Omental fat pad (tissue), 4 donors: ENCODE measurements around the gene PTPRB. TPM values are rescaled to one million over a fixed set of nuclear protein-coding genes. Genes with fewer than 3 reads are reported as not detected.
A peak's percentile ranks its signal among the peaks of the same experiment; 100 is the strongest.

ENCODE experiments used
- ATAC-seq: fragments of 150-250 bp; one replicate; pipeline ENCODE4 v1.9.1; 2016; ENCODE audit warnings: mild to moderate bottlenecking, moderate library complexity; ENCODE audit not compliant: low FRiP score
- DNase-seq: peaks from one replicate; pipeline ENCODE4 v3.0.0-alpha.2; 2019; ENCODE audit warnings: low spot score
- total RNA-seq, 4 donors: library from RNA; depleted of rRNA; stranded (reverse); fragments of >200 nt; gene quantifications; one replicate each; pipeline ENCODE4 v1.1.0, GENCODE V29; 2016
- TF ChIP-seq, protein P1 (sequence below), 3 donors: fragments of 450-650 bp; IDR thresholded peaks; one replicate each; pipeline ENCODE4 v1.5.1; 2016 to 2017; ENCODE audit warnings: antibody characterized with exemption in 3 of 3, mild to moderate bottlenecking in 3 of 3, moderate library complexity in 2 of 3

Gene PTPRB
- total RNA-seq, 4 donors from 2014 or later: 14.8 to 165 (median 55.6) TPM

DNA sequence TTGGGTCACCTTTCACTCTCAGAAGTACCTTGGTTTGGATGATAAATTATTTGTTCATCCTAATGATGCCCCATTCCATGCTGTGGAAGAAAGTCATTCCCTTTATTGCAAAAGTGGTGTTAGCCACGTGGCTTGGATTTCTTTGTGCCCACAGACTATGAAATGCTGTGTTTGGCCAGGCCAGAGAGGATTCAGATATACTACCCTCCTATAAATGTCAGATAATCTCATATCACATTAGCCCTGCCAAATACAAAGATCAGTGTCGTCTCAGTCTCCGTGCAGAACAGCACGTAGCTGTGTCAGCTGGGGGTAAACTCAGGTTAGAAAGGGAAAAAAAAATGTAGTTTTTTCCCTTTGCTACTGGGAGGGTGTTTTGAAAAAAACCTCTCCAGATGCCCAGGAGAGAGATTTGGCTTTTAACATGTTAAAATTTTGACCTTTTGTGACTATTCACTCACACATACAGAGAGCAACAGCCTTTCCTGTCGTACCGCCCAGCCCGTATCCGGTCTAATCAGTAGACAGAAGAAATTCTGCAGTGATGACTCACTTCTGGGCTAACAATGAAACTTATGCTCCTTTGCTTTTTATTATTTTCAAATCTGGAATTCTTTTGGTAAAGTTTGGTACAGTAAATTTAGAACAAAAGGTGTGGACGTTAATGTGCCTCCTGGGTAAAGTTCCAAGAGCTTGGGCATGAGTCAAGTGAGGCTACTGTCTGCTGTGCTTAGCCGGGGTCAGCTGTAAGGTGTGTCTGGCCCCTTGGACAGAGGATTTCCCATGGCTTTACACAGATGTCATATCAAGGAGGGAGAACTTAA lies 8.5 kb upstream of the PTPRB start:
- TF ChIP-seq, protein P1, sequence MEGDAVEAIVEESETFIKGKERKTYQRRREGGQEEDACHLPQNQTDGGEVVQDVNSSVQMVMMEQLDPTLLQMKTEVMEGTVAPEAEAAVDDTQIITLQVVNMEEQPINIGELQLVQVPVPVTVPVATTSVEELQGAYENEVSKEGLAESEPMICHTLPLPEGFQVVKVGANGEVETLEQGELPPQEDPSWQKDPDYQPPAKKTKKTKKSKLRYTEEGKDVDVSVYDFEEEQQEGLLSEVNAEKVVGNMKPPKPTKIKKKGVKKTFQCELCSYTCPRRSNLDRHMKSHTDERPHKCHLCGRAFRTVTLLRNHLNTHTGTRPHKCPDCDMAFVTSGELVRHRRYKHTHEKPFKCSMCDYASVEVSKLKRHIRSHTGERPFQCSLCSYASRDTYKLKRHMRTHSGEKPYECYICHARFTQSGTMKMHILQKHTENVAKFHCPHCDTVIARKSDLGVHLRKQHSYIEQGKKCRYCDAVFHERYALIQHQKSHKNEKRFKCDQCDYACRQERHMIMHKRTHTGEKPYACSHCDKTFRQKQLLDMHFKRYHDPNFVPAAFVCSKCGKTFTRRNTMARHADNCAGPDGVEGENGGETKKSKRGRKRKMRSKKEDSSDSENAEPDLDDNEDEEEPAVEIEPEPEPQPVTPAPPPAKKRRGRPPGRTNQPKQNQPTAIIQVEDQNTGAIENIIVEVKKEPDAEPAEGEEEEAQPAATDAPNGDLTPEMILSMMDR (IDR thresholded peaks at IDR 0.05): no peak
- no peak for DNase-seq
- peak; percentile 82 for ATAC-seq

DNA sequence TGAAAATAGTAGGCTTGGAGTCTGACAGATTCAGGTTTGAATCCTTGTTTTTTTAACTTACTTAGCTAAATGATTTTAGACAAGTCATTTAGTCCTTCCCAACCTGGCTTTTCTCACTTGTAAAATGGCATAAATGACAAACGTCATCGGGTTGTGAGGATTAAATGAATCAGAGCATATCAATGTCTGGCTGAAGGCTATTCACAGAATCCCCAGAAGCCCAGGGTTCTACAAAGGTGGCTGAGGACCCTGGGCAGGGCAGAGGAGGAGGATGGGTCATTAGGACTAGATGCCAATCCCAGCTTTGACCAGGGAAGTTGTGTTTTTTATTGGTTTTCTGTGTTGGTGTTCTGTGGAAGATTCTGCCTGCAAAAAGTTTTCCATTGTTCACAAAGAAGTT lies 7.6 kb upstream of the PTPRB start:
- TF ChIP-seq, protein P1 (IDR thresholded peaks at IDR 0.05): no peak
- DNase-seq: no peak
- ATAC-seq: no peak

DNA sequence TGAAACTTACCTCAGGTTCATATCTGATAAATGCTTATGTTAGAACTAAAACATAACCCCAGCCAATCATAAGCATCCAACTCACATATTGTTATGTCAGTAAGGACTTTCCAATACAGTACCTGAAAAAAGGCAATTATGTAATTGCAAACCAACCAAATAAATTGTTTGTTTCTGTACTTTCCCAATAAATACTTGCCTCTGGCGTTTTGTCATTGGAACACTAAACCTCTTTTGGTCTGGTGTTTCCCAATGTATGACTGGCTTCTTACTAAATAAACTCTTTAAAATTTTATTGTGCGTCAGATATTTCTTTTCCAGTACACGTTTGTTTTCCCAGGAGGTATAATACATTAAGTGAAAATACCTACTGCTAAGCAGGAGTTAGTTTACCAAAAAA lies 6.7 kb upstream of the PTPRB start:
- no peak for ATAC-seq
- TF ChIP-seq, protein P1 (IDR thresholded peaks at IDR 0.05): no peak

DNA sequence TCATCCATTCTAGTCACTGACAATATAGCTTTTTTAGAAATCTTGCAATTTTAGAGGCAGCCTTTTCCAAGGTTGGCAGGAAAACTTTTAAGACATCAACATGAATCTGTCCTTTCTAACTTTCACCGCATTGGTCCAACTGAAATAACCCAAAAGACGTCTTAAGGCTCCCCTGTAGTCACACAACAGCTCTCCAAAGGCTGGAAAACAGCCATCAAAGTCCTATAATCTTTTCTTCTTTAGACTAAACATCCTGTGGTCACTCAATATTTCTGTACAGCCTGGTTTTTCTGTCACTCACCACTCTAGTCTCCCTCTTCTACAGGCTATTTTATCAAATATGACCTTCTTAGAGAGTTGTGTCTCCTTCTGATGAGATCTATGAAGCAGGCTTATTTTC lies 4.5 kb upstream of the PTPRB start:
- ATAC-seq (no peak), DNase-seq (no peak)
- TF ChIP-seq, protein P1 (IDR thresholded peaks at IDR 0.05): no peak

More for the DNA sequence above, 6.7 kb upstream of the PTPRB start:
- no peak for DNase-seq

DNA sequence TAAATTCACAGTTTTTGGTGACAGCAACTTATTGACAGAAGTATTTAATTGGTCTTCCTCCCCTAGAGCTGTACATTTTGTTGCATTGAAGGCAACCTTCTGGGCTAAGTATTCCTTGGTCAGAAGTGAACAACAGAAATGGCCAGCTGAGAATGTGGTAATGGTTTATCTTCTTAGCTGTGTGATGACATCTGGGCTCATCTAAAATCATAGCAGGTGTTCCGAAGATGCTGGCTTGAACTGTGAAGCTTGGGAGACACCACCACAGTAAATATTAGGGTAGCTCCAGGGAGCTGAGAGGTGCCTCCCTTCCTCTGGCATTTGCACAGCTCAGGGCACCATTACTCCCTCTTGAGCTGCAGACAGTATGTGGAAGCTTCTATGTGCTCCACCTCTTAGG lies 3.7 kb upstream of the PTPRB start:
- TF ChIP-seq, protein P1 (IDR thresholded peaks at IDR 0.05): no peak
- no peak for DNase-seq
- ATAC-seq: no peak

DNA sequence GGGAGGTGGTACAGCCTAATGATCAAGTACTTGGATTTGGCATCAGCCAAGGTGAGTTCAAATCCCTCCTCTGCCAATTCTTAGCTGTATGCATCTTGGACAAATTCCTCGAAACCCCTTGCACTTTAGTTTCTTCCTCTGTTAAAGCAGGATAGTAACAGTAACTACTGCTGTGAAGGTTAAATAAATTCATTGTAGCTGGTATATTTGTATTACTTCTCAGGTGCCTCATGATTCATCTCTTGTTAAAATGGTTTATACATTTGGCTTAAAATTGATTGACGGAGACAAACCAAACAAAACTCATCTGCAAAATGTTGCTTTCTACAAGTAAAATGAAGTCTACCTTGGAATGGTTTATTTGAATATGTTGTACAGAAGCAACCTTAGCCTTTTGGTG lies 2.3 kb upstream of the PTPRB start:
- TF ChIP-seq, protein P1 (IDR thresholded peaks at IDR 0.05): no peak
- ATAC-seq (no peak), DNase-seq (no peak)
